Lung (tissue), 12 donors: Measurements from ENCODE around the gene TENM3. TPM values are rescaled to one million over a fixed set of nuclear protein-coding genes. Genes with fewer than 3 reads are reported as not detected.
A peak's percentile ranks its signal among the peaks of the same experiment; 100 is the strongest.

ENCODE experiments used
- ATAC-seq: fragments of 200-7000 bp; cut with Tn5 transposase; one replicate; pipeline ENCODE4 v1.9.1; 2020; ENCODE audit warnings: moderate number of reproducible peaks; ENCODE audit not compliant: insufficient read depth, low FRiP score
- DNase-seq, 3 donors: peaks; one replicate each; pipeline ENCODE4 v3.0.0-alpha.2; 2013 to 2017
- H3K27ac ChIP-seq, 2 donors: one replicate each; pipeline ENCODE4 v1.5.1; 2013; ENCODE audit warnings: mild to moderate bottlenecking in 2 of 2, moderate library complexity in 2 of 2, control low read depth in 1 of 2, inconsistent platforms in 1 of 2, low read depth in 1 of 2, low read length in 1 of 2
- H3K27me3 ChIP-seq, 3 donors: one replicate each; pipeline ENCODE4 v1.5.1; 2013; ENCODE audit warnings: low read length in 2 of 3; ENCODE audit not compliant: control insufficient read depth in 3 of 3, insufficient read depth in 3 of 3
- H3K36me3 ChIP-seq, 4 donors: one replicate each; pipeline ENCODE4 v1.5.1; 2013; ENCODE audit warnings: low read length in 4 of 4, mild to moderate bottlenecking in 1 of 4, moderate library complexity in 1 of 4; ENCODE audit not compliant: control insufficient read depth in 4 of 4, insufficient read depth in 4 of 4
- H3K4me1 ChIP-seq, 5 donors: one replicate each; pipeline ENCODE4 v1.5.1; 2013; ENCODE audit warnings: low read length in 5 of 5, mild to moderate bottlenecking in 2 of 5, moderate library complexity in 1 of 5; ENCODE audit not compliant: control insufficient read depth in 5 of 5, insufficient read depth in 5 of 5
- H3K4me3 ChIP-seq: one replicate; pipeline ENCODE4 v1.5.1; 2013; ENCODE audit warnings: mild to moderate bottlenecking, control low read depth, moderate library complexity
- H3K9ac ChIP-seq, 2 donors: one replicate each; pipeline ENCODE4 v1.5.1; 2013; ENCODE audit warnings: low read length in 2 of 2, control low read depth in 1 of 2; ENCODE audit not compliant: insufficient read depth in 1 of 2
- H3K9me3 ChIP-seq, 4 donors: one replicate each; pipeline ENCODE4 v1.5.1; 2013; ENCODE audit warnings: low read length in 3 of 4, mild to moderate bottlenecking in 1 of 4, moderate library complexity in 1 of 4; ENCODE audit not compliant: control insufficient read depth in 4 of 4, insufficient read depth in 3 of 4
- CTCF ChIP-seq: IDR thresholded peaks from 2 replicates; pipeline ENCODE4 v1.5.1; 2012; ENCODE audit warnings: mild to moderate bottlenecking; ENCODE audit errors: control extremely low read depth, extremely low read depth
- WGBS, 2 donors: extraction: QIAGEN DNeasy Blood & Tissue Kit; methylation state at CpG; one replicate each; pipeline ENCODE4 v1.1.7; 2013; 5-methylcytosine and 5-hydroxymethylcytosine counted together
- polyA plus RNA-seq, 2 donors: library from polyadenylated mRNA; stranded (reverse); fragments of 200-250 nt; gene quantifications; one replicate each; pipeline ENCODE4 v1.2.1, GENCODE V29; 2013
- total RNA-seq, 2 donors: library from RNA; depleted of rRNA in 1 of 2; stranded (reverse); fragments of >200 nt in 1 of 2; gene quantifications; one replicate each; pipeline ENCODE4 v1.2.1, GENCODE V29; 2014 to 2021
- donor health status: control.
- donor health status: control.
- donor health status: Bipolar disorder and iron deficiency.
- donor health status: healthy.
- donor health status: DM: yes; HTN: yes; CAD: no.

Gene TENM3
- total and polyA plus RNA-seq, 4 donors, result 0.14 to 5.3 (median 2.2) TPM

- H3K36me3 ChIP-seq, result no peaks in the 10 kb centered on the region
- DNase-seq (no peak), ATAC-seq (no peak)
- H3K27ac ChIP-seq, result no peak overlapping the region
- WGBS, 2 donors, result 78 to 80% methylated on average over 4 of the region's 4 CpGs
- peaks cover 0 to 14% (median 3%) of the 10 kb centered on the region in 5 donors for H3K4me1 ChIP-seq
- no peak for TF ChIP-seq CTCF
- H3K27me3 ChIP-seq, result no peaks in the 10 kb centered on the region
- H3K4me3 ChIP-seq, result no peak overlapping the region
- peaks cover 0 to 8% (median 4%) of the 10 kb centered on the region in 4 donors for H3K9me3 ChIP-seq
- H3K9ac ChIP-seq, result no peak overlapping the region
Observed at GRCh38 chr4:182647646-182648300, 404.6 kb downstream of the TENM3 start.

GRCh38 chr4:182648766-182649165 lies 405.6 kb downstream of the TENM3 start:
- ATAC-seq (no peak), DNase-seq (peak; percentile 50 to 88 (median 87))
- Histone ChIP-seq H3K27ac (no peak overlapping the region), H3K4me3 (no peak overlapping the region), H3K36me3 (no peaks in the 10 kb centered on the region), H3K27me3 (no peaks in the 10 kb centered on the region), H3K4me1 (peaks cover 0 to 6% (median under 1%) of the 10 kb centered on the region in 5 donors), H3K9me3 (peaks cover 0 to 8% (median 4%) of the 10 kb centered on the region in 4 donors), H3K9ac (no peak overlapping the region)
- no peak for TF ChIP-seq CTCF

- WGBS, 2 donors, result 84 to 85% methylated on average over 8 of the region's 8 CpGs
- Histone ChIP-seq H3K36me3 (no peaks in the 10 kb centered on the region), H3K9ac (no peak overlapping the region), H3K27me3 (no peaks in the 10 kb centered on the region), H3K4me3 (no peak overlapping the region), H3K27ac (no peak overlapping the region), H3K9me3 (peaks cover 0 to 8% (median 4%) of the 10 kb centered on the region in 4 donors), H3K4me1 (peaks cover 0 to 4% (median 0%) of the 10 kb centered on the region in 5 donors)
- DNase-seq (no peak), ATAC-seq (no peak)
- TF ChIP-seq CTCF, result no peak
Observed at GRCh38 chr4:182649698-182650477, 406.7 kb downstream of the TENM3 start.
